GM03348 (cell line): ENCODE results near the gene BCL2L1.
"Not testable (repeated sequence)": the region's sequence is repeated elsewhere in the genome, so short reads cannot be mapped to it uniquely, and the experiment has no call there.

ENCODE experiments used
- DNase-seq: peaks from one replicate; pipeline ENCODE4 v3.0.0; 2012; ENCODE audit warnings: low spot score

The BCL2L1 gene

GRCh38 chr20:31674895-31675827 lies 47.5 kb downstream of the BCL2L1 start:
- peak; percentile 53 for DNase-seq

GRCh38 chr20:31673943-31674463 lies 48.7 kb downstream of the BCL2L1 start:
- no peak for DNase-seq

GRCh38 chr20:31673435-31673834 lies 49.2 kb downstream of the BCL2L1 start:
- DNase-seq: no peak

DNA sequence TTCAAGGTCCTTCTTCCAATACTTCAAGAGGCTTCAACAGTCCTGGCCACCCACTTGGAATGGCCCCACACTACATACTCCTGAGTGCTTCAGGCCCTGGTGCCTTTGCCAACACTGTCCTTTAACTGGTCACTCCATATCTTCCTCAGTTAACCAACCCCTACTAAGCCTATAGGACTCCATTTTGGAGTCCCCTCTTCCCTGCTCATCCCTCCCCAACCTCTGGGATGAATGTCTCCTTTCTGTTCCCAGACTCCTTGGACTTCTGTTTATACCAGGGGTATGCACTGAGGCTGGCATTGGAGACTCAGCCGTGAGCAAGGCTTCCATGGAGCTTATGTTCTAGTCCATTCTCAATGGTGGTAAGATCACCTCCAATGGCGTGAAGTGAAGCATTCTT lies 51.3 kb downstream of the BCL2L1 start:
- no peak for DNase-seq

- no peak for DNase-seq
Observed at GRCh38 chr20:31670371-31671228, 52.1 kb downstream of the BCL2L1 start.

GRCh38 chr20:31669876-31670275 lies 52.8 kb downstream of the BCL2L1 start:
- DNase-seq: no peak

- not testable (repeated sequence) for DNase-seq
Observed at GRCh38 chr20:31668944-31669343, 53.7 kb downstream of the BCL2L1 start.

DNA sequence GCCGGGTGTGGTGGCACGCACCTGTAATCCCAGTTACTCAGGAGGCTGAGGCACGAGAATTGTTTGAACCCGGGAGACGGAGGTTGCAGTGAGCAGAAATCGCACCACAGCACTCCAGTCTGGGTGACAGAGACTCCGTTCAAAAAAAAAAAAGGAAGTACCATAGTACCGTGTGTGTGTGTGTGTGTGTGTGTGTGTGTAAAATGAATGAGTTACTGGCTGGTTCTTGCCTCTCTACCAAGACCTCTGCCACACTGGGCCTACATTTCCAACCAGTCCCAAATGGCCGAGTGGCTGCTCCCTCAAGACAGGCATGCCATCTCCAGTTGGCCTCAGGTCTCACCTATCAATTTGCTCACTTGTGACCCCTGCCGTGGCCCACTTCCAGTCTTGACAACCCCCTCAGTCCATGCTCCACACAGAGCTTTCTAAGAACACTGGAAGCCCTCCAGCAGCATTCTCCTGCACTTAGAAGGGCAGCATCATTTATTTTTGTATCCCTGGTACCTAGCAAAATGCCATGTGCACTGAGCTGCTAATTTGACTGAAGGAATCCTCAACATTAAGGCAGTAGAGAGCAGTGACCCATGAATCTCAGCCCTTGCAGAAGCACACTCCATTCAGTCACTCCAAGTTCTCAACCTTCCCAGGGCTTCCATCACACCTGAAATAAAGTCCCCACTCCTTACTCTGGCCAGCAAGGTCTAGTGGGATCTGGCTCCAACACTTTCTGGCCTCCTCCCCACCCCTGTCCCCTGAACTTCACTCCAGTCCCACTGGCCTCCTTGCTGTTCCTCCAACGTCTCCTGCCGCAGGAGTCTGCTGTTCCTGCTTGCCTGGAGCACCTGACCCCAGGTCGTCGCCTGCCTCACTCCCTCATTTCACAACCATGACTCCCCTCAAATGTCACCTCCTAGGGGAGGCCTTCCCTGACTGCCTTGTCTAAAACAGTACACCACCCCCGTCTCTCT lies 55.1 kb downstream of the BCL2L1 start:
- DNase-seq: no peak

- DNase-seq: no peak
Observed at GRCh38 chr20:31666258-31667042, 56.2 kb downstream of the BCL2L1 start.

DNA sequence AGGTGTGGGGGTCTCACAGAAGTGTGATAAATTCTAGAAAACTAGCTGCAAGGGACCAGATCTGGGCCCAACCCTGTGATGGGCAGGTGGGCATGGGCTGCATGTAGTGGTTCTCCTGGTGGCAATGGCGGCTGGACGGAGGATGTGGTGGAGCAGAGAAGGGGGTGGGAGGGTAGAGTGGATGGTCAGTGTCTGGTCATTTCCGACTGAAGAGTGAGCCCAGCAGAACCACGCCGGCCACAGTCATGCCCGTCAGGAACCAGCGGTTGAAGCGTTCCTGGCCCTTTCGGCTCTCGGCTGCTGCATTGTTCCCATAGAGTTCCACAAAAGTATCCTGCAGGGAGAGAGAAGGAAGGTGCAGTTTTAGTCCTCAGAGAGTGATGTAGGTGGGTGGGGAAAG lies 56.9 kb downstream of the BCL2L1 start:
- DNase-seq: no peak

- no peak for DNase-seq
Observed at GRCh38 chr20:31664696-31665354, 57.8 kb downstream of the BCL2L1 start.

GRCh38 chr20:31663838-31664695 lies 58.6 kb downstream of the BCL2L1 start:
- no peak for DNase-seq

GRCh38 chr20:31663524-31663837 lies 59.2 kb downstream of the BCL2L1 start:
- no peak for DNase-seq

DNA sequence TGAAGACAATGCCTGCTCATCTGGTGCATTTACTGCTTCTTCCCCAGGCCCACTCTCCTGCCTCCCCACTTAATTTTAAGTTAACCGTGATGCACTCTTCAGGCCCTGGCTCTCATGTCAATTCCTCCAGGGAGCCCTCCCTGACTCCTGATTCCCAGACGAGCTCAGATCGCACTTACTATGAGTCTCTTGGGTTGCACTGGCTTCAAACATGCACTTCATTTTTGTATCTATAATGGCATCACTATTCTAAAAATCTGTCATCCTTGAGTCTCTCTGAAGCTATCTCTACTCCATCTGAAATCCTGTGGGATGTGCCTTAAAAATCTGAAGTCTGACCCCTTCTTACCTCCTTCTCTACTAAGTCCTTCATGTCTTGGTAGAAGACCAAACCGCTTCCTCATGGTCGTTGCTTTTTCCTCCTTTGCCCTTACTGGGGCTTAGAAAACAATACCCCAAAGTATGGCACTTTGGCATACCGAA lies 60.3 kb downstream of the BCL2L1 start:
- DNase-seq: no peak

DNA sequence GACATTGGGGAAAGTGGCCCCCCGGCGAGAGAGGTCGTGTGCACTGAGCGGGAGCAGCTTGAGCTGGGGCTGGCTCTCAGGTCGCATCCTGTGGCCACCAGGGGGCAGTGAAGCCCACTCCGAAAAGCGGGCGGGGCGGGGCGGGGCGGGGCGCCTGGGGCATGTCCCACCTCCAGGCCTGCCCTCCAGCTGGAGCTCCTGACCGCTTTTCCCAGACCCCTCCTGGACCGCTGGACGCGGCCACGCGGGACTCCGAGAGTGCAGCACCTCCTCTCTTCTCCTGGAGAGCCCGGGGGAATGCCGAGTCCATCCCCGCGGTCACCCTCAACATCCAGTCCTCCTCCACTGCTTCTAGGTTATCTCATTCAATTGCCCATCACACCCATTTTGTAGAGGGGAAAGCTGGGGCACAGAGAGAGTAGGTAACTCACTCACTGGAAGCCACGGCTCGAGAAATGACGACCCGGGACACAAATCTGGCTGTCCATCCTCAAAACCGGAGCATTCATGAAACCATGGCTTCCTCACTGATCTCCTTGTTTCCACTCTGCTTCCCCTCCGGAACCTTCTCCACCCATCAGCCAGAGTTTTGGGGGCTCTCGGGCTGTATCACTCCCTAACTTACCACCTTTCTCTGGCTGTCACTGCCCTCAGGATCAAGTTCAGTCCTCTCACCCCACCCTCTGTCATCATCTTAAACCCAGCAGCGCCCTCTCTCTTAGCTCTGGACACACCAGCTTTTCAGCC lies 60.9 kb downstream of the BCL2L1 start:
- DNase-seq: peak; percentile 96

GRCh38 chr20:31654534-31654933 lies 68.1 kb downstream of the BCL2L1 start:
- no peak for DNase-seq

- DNase-seq: no peak
Observed at GRCh38 chr20:31653561-31653960, 69.1 kb downstream of the BCL2L1 start.

DNA sequence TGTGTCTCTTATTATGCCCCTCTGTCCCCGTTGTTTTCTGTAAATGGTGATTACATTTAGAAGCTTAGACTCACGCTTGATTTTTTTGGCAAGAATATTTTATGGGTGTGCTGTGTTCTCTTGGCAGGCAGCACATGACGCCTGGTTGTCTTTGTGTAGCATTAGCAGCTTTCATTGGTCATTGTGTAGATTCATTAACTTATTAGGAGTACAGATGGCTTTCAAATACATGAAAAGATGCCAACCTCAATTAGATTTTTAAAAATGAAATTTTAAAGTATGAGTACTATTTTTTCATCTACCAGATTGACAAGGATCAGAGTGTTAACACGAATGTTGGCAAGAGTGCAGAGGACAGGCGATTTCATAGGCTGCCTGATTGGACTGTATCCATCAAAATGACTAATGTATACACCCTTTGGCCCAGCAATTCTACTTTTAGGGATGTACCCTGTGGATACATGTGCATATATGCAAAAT lies 69.7 kb downstream of the BCL2L1 start:
- peak; percentile 44 for DNase-seq
